Measurements from ENCODE around the gene DHX57. TPM values are rescaled to one million over a fixed set of nuclear protein-coding genes. Genes with fewer than 3 reads are reported as not detected.
"Not testable (repeated sequence)": the region's sequence is repeated elsewhere in the genome, so short reads cannot be mapped to it uniquely, and the experiment has no call there.

Gene DHX57
- total RNA-seq, 1 donor from 2014 or later = 18.6 TPM

DNA sequence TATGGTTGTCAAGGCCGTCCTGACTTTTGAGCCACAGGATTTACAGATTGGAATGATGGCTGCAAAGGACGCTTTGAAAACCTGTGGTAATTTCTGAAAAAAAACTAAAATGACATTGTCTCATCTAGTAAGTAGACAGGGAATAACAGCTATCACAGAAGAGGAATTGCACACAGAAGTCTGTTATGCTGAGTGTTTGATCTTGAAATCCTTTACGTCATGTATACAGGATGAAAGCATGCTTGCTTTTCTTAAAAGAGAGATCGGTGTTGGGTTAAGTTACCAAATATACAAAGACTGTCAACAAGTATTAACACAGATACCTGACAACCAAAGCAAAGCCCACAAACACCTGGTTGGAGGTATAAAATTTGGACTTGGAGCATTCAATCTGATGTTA is 112.0 kb downstream of the DHX57 start:
- H3K36me3 ChIP-seq (ENCODE audit: insufficient read depth, low read length) = no peaks in the 10 kb centered on the region
- H3K9me3 ChIP-seq (ENCODE audit: insufficient read depth, low read depth, low read length) = no peaks in the 10 kb centered on the region
- no peak overlapping the region for H2AFZ ChIP-seq (ENCODE audit: low read depth, low read length)
- Mint-ChIP-seq H3K4me1 (ENCODE audit: low read depth, unreplicated experiment) (peaks cover 4% of the 10 kb centered on the region), H3K4me3 (ENCODE audit: unreplicated experiment) (no peak overlapping the region), H3K36me3 (ENCODE audit: low read depth, unreplicated experiment) (no peaks in the 10 kb centered on the region), H3K27me3 (ENCODE audit: low read depth, unreplicated experiment) (peaks cover 2% of the 10 kb centered on the region), H3K27ac (ENCODE audit: unreplicated experiment) (no peak overlapping the region), H3K9me3 (ENCODE audit: unreplicated experiment) (no peaks in the 10 kb centered on the region)
- no peaks in the 10 kb centered on the region for H4K20me1 ChIP-seq (ENCODE audit: insufficient read depth, low read length)
- H3K4me3 ChIP-seq (ENCODE audit: insufficient read depth, low read depth, low read length) = no peak overlapping the region
- no peak overlapping the region for H3K9ac ChIP-seq (ENCODE audit: low read length)
- no peak for DNase-seq (ENCODE audit: low read depth)
- FAIRE-seq = no peak
- H3K27me3 ChIP-seq (ENCODE audit: insufficient read depth, low read length) = no peaks in the 10 kb centered on the region
- H3K27ac ChIP-seq (ENCODE audit: low read depth, low read length) = no peak overlapping the region
- TF ChIP-seq EZH2 (IDR thresholded peaks at IDR 0.05; ENCODE audit: insufficient read depth, low read length) = no peak
- TF ChIP-seq, protein P1, sequence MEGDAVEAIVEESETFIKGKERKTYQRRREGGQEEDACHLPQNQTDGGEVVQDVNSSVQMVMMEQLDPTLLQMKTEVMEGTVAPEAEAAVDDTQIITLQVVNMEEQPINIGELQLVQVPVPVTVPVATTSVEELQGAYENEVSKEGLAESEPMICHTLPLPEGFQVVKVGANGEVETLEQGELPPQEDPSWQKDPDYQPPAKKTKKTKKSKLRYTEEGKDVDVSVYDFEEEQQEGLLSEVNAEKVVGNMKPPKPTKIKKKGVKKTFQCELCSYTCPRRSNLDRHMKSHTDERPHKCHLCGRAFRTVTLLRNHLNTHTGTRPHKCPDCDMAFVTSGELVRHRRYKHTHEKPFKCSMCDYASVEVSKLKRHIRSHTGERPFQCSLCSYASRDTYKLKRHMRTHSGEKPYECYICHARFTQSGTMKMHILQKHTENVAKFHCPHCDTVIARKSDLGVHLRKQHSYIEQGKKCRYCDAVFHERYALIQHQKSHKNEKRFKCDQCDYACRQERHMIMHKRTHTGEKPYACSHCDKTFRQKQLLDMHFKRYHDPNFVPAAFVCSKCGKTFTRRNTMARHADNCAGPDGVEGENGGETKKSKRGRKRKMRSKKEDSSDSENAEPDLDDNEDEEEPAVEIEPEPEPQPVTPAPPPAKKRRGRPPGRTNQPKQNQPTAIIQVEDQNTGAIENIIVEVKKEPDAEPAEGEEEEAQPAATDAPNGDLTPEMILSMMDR (IDR thresholded peaks at IDR 0.05; ENCODE audit: insufficient read depth, low read depth, low read length) = no peak
- peaks cover 13% of the 10 kb centered on the region for H3K4me1 ChIP-seq (ENCODE audit: insufficient read depth, low read length)
- H3K79me2 ChIP-seq (ENCODE audit: insufficient read depth, low read length) = no peaks in the 10 kb centered on the region
- no peak overlapping the region for H3K4me2 ChIP-seq (ENCODE audit: low read length)

DNA sequence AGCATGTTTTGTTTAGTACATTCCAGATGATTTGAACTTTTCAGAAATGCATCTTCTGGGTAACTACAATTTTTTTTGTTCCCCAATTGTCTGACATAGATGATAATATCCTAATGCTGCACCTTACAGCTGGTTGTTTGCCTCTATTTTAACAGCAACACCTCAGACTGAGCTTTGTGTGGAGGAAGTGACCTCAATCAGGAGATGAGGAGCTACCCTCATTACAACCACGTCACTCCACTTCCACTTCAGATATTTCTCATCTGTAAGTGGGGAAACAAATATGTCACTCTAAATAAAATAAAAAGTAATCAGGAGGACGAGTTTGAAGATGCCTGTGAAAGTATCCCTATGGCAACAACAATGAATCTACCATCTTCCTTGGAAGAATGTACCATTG is 112.5 kb downstream of the DHX57 start:
- Mint-ChIP-seq H3K27me3 (ENCODE audit: low read depth, unreplicated experiment) (peaks cover 2% of the 10 kb centered on the region), H3K27ac (ENCODE audit: unreplicated experiment) (no peak overlapping the region), H3K36me3 (ENCODE audit: low read depth, unreplicated experiment) (no peaks in the 10 kb centered on the region), H3K9me3 (ENCODE audit: unreplicated experiment) (no peaks in the 10 kb centered on the region), H3K4me3 (ENCODE audit: unreplicated experiment) (no peak overlapping the region), H3K4me1 (ENCODE audit: low read depth, unreplicated experiment) (peaks cover 4% of the 10 kb centered on the region)
- Histone ChIP-seq H3K9ac (ENCODE audit: low read length) (no peak overlapping the region), H3K9me3 (ENCODE audit: insufficient read depth, low read depth, low read length) (no peaks in the 10 kb centered on the region), H3K27me3 (ENCODE audit: insufficient read depth, low read length) (no peaks in the 10 kb centered on the region), H3K79me2 (ENCODE audit: insufficient read depth, low read length) (no peaks in the 10 kb centered on the region), H2AFZ (ENCODE audit: low read depth, low read length) (no peak overlapping the region), H3K27ac (ENCODE audit: low read depth, low read length) (no peak overlapping the region), H3K4me2 (ENCODE audit: low read length) (no peak overlapping the region), H3K36me3 (ENCODE audit: insufficient read depth, low read length) (no peaks in the 10 kb centered on the region), H4K20me1 (ENCODE audit: insufficient read depth, low read length) (no peaks in the 10 kb centered on the region), H3K4me3 (ENCODE audit: insufficient read depth, low read depth, low read length) (no peak overlapping the region), H3K4me1 (ENCODE audit: insufficient read depth, low read length) (peaks cover 13% of the 10 kb centered on the region)
- FAIRE-seq = no peak
- no peak for DNase-seq (ENCODE audit: low read depth)
- TF ChIP-seq, protein P1 (IDR thresholded peaks at IDR 0.05; ENCODE audit: insufficient read depth, low read depth, low read length) = no peak
- no peak for TF ChIP-seq EZH2 (IDR thresholded peaks at IDR 0.05; ENCODE audit: insufficient read depth, low read length)

DNA sequence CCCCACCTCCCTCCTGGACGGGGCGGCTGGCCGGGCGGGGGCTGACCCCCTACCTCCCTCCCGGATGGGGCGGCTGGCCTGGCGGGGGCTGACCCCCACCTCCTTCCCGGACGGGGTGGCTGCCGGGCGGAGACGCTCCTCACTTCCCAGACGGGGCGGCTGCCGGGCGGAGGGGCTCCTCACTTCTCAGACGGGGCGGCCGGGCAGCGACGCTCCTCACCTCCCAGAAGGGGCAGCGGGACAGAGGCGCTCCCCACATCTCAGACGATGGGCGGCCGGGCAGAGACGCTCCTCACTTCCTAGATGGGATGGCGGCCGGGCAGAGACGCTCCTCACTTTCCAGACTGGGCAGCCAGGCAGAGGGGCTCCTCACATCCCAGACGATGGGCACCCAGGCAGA is 119.8 kb downstream of the DHX57 start:
- not testable (repeated sequence) for H3K9me3 ChIP-seq (ENCODE audit: insufficient read depth, low read depth, low read length); H3K4me3 Mint-ChIP-seq (ENCODE audit: unreplicated experiment); DNase-seq (ENCODE audit: low read depth)

More for the DNA sequence above, 119.8 kb downstream of the DHX57 start:
- H3K27me3 ChIP-seq (ENCODE audit: insufficient read depth, low read length); H3K4me1 ChIP-seq (ENCODE audit: insufficient read depth, low read length); H3K27ac Mint-ChIP-seq (ENCODE audit: unreplicated experiment); H2AFZ ChIP-seq (ENCODE audit: low read depth, low read length); H3K9ac ChIP-seq (ENCODE audit: low read length); H3K36me3 ChIP-seq (ENCODE audit: insufficient read depth, low read length); H3K4me2 ChIP-seq (ENCODE audit: low read length); H3K27me3 Mint-ChIP-seq (ENCODE audit: low read depth, unreplicated experiment); H4K20me1 ChIP-seq (ENCODE audit: insufficient read depth, low read length); H3K4me3 ChIP-seq (ENCODE audit: insufficient read depth, low read depth, low read length); FAIRE-seq; H3K79me2 ChIP-seq (ENCODE audit: insufficient read depth, low read length); H3K36me3 Mint-ChIP-seq (ENCODE audit: low read depth, unreplicated experiment); H3K9me3 Mint-ChIP-seq (ENCODE audit: unreplicated experiment); H3K27ac ChIP-seq (ENCODE audit: low read depth, low read length); H3K4me1 Mint-ChIP-seq (ENCODE audit: low read depth, unreplicated experiment): not testable (repeated sequence)

Data from astrocyte (in vitro differentiated cells and primary cell).